HT-29 (cell line): ENCODE results near the gene UNC13B. TPM values are rescaled to one million over a fixed set of nuclear protein-coding genes. Genes with fewer than 3 reads are reported as not detected.
A peak's percentile ranks its signal among the peaks of the same experiment; 100 is the strongest.
"Not testable (repeated sequence)": the region's sequence is repeated elsewhere in the genome, so short reads cannot be mapped to it uniquely, and the experiment has no call there.

Experiments
- DNase-seq: peaks from one replicate; pipeline ENCODE4 v3.0.0-alpha.2; 2015; ENCODE audit warnings: low spot score
- total RNA-seq: library from RNA; depleted of rRNA; stranded (reverse); fragments of >200 nt; shearing (Covaris generic); gene quantifications from 2 replicates; pipeline ENCODE4 v1.2.3, GENCODE V29; 2014

UNC13B gene
- total RNA-seq, 1 experiment from 2014 or later, result 11.8 TPM

DNA sequence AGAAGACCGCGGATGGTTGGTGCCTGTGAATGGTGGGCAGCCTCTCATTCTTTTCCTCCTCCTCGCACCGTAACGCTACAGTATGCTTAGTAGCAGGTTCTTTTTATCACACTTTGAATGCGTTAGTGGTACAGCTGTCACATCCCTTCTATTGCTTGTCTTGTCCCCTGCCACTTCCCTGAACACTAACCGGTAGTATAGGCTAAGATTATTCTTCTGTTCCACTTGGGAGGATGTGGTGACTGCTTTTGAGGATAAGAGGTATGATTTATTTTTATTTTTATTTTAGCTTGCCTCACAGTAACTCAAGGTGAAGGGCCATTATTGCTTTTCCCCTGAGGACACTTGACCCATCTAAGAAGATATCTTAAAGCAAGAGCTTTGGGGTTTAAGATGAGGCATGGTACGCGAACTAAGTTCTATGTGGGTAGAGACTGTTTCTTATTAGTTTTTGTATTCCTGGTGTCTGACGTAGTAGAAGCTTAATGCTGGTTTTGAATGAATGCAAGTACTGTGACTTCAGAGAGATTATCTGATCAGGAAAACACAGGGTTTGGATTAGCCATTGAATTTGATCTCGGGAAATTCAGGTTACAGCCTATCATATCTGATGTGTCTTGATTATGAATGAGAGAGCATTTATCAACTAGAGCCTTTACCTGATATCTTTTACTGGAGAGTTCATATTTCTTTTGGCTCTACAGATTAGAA, 951 bp downstream of the UNC13B start:
- DNase-seq, result peak; percentile 12

GRCh38 chr9:35163413-35163812, 1.6 kb downstream of the UNC13B start:
- no peak for DNase-seq

DNA sequence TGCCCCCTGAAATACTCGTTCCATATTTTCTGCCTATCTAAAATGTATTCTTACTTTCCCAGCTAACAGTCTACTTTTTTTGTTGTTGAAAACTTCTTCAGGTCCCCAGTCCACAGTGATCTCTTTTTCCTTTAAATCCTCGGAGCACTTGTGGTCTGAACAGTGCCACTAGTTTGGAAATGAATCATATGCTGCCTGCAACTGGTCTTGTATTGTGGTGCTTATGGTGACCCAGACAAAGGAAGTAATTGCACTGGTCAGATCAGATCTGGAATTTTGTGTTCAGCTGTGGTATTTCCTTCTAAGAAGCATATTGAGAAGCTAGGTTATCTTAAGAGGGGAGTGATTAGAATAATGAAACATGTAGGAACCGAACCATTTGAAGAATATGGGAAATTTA, 2.9 kb downstream of the UNC13B start:
- DNase-seq, result no peak

DNA sequence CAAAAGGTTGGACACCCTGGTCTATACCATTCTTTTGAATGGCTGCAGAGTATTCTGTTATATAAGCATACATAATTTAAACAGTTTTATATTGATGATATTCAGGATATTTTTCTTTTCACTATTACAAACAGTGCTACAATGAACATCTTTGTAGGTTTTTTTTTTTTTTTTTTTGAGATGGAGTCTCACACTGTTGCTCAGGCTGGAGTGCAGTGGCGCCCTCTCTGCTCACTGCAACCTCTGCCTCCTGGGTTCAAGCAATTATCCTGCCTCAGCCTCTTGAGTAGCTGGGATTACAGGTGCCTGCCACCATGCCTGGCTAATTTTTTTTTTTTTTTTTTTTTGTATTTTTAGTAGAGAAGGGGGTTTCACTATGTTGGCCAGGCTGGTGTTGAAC, 5.6 kb downstream of the UNC13B start:
- DNase-seq, result not testable (repeated sequence)

DNA sequence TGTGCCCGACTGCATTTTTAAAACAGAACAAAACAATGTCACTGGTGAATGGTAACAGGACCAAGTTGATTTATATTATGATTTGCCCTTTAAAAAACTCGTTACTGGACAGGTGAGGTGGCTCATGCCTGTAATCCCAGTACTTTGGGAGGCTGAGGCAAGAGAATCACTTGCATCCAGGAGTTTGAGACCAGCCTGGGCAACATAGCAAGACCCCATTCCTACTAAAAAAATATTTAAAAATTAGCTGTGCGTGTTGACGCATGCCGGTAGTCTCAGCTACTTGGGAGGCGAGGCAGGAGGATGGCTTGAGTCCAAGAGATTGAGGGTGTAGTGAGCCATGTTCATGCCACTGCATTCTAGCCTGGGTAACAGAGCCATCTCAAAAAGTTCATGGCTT, 7.2 kb downstream of the UNC13B start:
- DNase-seq, result no peak

- no peak for DNase-seq
Measured at GRCh38 chr9:35172878-35173277, 11.1 kb downstream of the UNC13B start.

- no peak for DNase-seq
Measured at GRCh38 chr9:35177520-35177919, 15.7 kb downstream of the UNC13B start.

DNA sequence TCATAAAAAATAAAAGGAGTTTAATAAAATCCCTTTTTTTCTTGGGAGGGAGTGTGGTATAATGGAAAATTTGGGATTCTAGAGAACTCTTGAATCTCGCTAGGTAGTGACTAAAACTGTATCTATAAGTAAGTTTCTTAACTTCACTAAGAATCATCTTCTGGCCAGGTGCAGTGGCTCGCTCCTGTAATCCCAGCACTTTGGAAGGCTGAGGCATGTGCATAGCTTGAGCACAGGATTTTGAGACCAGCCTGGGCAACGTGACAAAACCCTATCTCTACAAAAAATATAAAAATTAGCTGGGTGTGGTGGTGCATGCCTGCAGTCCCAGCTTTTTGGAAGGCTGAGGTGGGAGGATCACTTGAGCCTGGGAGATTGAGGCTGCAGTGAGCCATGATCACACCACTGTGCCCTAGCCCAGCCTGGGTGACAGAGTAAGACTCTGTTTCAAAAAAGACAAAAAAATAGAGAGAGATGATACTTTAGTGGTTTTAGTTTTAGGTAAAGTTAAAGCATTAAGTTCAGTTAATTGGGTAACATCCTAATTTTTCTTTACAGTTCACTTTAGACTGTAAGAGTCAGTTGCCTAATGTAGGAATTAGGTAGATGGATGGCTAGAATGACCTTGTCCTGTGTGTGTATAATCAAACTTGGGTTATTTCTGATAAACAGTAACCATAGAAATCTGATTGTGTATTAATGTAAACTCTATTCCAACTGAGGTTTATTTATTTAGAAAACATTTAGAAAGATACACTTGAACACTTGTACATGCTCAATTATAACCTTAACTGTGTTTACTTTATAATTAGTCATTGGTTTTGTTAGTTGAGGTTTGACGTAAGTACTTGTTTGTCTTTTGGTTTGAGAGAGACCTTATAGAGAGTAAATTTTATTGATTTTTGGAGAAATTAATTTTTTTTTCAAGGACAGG, 17.8 kb downstream of the UNC13B start:
- peak; percentile 27 for DNase-seq

DNA sequence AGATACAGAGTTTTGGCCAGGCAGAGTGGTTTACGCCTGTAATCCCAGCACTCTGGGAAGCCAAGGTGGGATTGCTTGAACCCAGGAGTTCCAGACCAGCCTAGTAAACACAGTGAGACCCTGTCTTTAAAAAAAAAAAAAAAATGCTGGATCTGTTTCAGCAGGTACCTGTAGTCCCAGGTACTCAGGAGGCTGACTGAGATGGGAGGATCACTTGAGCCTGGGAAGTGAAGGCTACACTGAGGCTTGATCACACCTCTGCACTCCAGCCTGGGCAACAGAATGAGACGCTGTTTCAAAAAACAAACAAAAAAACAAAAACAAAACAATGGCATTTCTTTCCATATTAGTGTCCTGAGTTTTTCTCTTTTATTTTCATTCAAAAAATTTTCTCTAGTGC, 19.0 kb downstream of the UNC13B start:
- no peak for DNase-seq

- not testable (repeated sequence) for DNase-seq
Measured at GRCh38 chr9:35182401-35182800, 20.6 kb downstream of the UNC13B start.

DNA sequence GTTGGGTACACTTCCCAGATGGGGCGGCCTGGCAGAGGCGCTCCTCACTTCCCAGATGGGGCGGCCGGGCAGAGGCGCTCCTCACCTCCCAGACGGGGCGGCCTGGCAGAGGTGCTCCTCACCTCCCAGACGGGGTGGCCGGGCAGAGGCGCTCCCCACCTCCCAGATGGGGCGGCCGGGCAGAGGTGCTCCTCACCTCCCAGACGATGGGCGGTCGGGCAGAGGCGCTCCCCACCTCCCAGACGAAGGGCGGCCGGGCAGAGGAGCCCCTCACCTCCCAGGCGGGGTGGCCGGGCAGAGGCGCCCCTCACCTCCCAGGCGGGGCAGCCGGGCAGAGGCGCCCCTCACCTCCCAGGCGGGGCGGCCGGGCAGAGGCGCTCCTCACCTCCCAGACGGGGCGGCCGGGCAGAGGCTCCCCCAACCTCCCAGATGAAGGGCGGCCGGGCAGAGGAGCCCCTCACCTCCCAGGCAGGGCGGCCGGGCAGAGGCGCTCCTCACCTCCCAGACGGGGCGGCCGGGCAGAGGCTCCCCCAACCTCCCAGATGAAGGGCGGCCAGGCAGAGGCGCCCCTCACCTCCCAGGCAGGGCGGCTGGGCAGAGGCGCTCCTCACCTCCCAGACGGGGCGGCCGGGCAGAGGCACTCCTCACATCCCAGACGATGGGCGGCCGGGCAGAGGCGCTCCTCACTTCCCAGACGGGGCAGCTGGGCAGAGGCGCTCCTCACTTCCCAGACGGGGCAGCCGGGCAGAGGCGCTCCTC, 21.4 kb downstream of the UNC13B start:
- not testable (repeated sequence) for DNase-seq

GRCh38 chr9:35183755-35184480, 22.1 kb downstream of the UNC13B start:
- not testable (repeated sequence) for DNase-seq

GRCh38 chr9:35186524-35186923, 24.7 kb downstream of the UNC13B start:
- DNase-seq, result no peak

- no peak for DNase-seq
Measured at GRCh38 chr9:35190203-35190602, 28.4 kb downstream of the UNC13B start.

- no peak for DNase-seq
Measured at GRCh38 chr9:35191105-35191504, 29.3 kb downstream of the UNC13B start.

DNA sequence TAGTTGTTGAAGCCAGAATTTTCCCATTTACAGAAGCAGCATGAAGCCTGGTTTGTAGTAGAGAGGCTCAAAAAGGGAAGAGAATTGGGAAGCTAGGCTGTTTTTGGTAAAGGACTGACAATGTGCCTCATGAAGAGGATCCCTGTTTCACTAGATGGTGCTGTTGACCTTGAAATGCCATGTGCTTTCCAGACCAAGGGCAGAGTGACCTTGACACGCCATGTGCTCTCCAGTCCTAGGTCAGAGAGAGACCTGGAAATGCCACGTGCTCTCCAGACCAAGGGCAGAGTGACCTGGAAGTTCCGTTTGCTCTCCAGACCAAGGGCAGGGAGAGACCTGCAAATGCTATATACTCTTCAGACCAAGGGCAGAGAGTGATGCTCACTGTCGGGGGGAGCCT, 32.0 kb downstream of the UNC13B start:
- no peak for DNase-seq

DNA sequence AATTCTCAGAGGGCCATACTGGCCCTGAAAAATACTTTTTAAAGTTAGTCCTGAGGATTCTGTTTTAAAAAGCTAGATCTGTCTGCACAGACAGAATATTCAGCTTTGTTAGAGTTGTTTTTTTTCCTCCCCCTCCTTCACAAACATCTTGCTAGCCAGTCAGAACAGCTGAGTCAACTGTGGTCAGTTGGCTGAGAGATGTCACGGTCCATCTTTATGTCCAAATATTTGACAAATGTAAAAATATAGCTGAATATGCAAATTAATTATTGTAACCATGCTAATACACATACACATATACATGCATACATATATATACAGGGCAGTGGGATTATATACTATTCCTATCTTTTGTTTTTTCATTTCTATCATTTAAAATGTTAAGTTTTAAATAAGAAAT, 33.9 kb downstream of the UNC13B start:
- no peak for DNase-seq

DNA sequence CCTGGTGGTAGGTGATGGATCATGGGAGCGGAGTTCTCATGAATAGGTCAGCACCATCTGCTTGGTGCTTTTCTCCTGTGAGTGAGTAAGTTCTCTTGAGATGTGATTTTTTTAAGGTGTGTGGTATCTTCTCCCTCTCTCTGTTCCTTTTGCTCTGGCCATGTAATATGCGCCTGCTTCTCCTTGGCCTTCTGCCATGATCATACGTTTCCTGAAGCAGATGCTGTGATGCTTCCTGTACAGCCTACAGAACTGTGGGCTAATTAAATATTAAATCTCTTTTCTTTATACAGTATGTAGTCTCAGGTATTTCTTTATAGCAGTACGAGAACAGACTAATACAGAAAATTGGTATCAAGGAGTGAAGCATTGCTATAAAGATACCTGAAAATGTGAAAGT, 36.4 kb downstream of the UNC13B start:
- no peak for DNase-seq

DNA sequence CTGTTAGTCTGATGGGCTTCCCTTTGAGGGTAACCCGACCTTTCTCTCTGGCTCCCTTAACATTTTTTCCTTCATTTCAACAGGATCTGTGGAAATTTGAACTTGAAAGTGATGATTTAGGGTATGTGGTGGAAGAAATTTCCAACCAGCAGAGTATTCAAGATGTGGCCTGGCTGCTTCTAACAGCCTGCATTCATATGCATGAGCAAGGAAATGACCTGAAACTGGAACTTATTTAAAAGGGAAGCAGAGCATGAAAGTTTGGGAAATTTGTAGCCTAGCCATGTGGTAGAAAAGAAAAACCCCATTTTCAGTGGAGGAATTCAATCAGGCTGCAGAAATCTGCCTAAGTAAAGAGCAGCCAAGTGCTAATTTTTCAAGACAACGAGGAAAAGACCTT, 41.7 kb downstream of the UNC13B start:
- DNase-seq, result no peak

DNA sequence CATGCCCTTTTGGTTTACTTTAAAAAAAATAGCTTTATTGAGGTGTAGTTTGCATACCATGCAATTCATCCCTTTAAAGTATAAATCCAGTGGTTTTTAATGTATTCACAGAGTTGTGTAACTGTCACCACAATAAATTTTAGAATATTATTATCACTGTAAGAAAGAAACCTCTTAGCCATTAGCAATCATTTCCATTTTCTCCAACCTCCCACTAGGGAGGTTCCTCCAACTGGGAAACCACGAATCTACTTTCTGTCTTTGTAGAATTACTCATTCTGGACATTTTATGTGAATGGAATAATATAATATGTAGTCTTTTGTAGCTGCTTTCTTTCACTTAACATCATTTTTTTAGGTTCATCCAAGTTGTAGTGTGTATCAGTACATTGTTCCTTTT, 43.5 kb downstream of the UNC13B start:
- DNase-seq, result no peak

GRCh38 chr9:35211854-35212253, 50.0 kb downstream of the UNC13B start:
- DNase-seq, result no peak
